ENCODE results near the gene SH3PXD2A. TPM values are rescaled to one million over a fixed set of nuclear protein-coding genes. Genes with fewer than 3 reads are reported as not detected.

Gene SH3PXD2A
- total and polyA plus RNA-seq, 8 donors: 3.9 to 16.4 (median 8.0) TPM

DNA sequence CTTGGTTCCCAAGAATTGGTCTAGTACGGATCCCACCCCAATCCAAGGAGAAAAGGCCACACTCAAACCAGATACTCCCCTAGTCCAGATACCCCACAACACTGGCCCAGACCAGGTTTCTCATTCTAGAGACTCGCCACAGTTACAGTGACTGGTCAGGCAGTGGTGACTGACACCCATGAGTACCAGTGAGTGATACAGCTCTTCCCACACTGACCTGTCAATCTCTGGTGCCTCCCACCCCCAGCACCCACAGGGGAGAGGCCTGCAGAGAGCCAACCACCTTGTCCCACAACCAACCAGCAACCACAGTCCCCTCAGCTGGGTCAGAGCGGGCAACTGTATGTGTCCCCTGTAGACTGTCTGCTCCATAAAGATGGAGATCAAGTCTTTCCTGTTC, 209.1 kb downstream of the SH3PXD2A start:
- intact Hi-C loops (cut with DNase I): no loop called here

GRCh38 chr10:103645141-103646054, 210.0 kb downstream of the SH3PXD2A start:
- Histone ChIP-seq H3K4me3 (no peak overlapping the region), H3K27ac (no peak overlapping the region), H3K36me3 (no peaks in the 10 kb centered on the region), H3K9me3 (no peaks in the 10 kb centered on the region), H3K27me3 (no peaks in the 10 kb centered on the region), H3K4me1 (no peaks in the 10 kb centered on the region)
- intact Hi-C loops (cut with DNase I): no loop called here
- 76 to 80% methylated on average over 12 of the region's 12 CpGs for WGBS, 2 donors
- no peak for FAIRE-seq
- peak in 3 of 4 donors; percentile 37 to 72 (median 52) for ATAC-seq
- TF ChIP-seq CTCF (IDR thresholded peaks at IDR 0.05): no peak
- peak in 4 of 6 donors; percentile 27 to 37 (median 36) for DNase-seq

More for the DNA sequence above, 209.1 kb downstream of the SH3PXD2A start:
- no peaks in the 10 kb centered on the region for H3K9me3 ChIP-seq
- 93 to 95% methylated on average over 3 of the region's 3 CpGs for WGBS, 2 donors
- H3K27ac ChIP-seq: no peak overlapping the region
- no peak for TF ChIP-seq CTCF (IDR thresholded peaks at IDR 0.05)
- no peaks in the 10 kb centered on the region for H3K27me3 ChIP-seq
- FAIRE-seq (no peak), ATAC-seq (no peak), DNase-seq (no peak)
- H3K4me3 ChIP-seq: no peak overlapping the region
- H3K36me3 ChIP-seq: no peaks in the 10 kb centered on the region
- H3K4me1 ChIP-seq: no peaks in the 10 kb centered on the region

DNA sequence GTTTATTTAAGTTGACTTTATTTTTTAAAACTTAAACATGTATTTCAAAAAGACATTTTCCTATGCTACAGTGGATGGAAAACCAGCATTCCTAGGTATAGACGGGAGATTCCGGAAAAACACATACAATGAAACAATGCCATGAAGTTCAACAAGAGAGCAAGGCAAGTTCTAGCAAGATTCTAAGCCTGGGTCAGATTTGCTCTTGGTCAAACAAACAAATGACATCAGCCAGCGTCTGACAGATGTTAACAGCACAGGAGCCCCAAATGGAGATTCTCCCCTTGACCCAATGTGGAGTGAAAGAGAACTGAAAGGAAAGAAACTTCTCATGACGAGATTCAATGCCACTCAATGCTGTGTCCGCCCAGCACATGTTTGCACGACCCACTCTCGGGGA, 212.0 kb downstream of the SH3PXD2A start:
- Histone ChIP-seq H3K9me3 (no peaks in the 10 kb centered on the region), H3K4me3 (no peak overlapping the region), H3K4me1 (peaks cover 0 to 1% (median 0%) of the 10 kb centered on the region in 3 donors), H3K27me3 (no peaks in the 10 kb centered on the region), H3K27ac (no peak overlapping the region), H3K36me3 (no peaks in the 10 kb centered on the region)
- whole genome bisulfite sequencing, 2 donors: 84 to 91% methylated on average over 7 of the region's 7 CpGs
- FAIRE-seq (no peak), DNase-seq (no peak), ATAC-seq (no peak)
- TF ChIP-seq CTCF (IDR thresholded peaks at IDR 0.05): no peak
- intact Hi-C loops (cut with DNase I): no loop called here

DNA sequence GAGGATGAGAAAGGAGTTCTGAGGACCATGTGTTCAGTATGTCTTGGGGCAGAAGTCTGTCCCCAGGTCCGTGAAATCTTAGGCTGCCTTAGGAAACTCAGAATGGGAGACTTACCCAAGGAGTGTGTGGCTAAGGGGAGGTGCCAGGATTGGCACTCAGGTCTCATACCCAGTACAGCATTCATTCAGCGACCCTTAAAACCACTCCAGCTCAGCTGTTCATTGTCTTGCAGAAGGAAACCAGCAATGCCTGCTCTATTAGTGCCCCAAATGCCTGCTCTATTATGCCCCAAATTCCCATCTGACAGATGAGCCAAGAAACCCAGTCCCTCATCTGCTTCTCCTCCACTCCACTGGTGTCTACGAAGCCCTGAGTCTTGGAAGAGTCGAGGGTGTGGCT, 214.1 kb downstream of the SH3PXD2A start:
- H3K4me3 ChIP-seq: no peak overlapping the region
- H3K36me3 ChIP-seq: no peaks in the 10 kb centered on the region
- DNase-seq (no peak), FAIRE-seq (no peak), ATAC-seq (no peak)
- H3K9me3 ChIP-seq: no peaks in the 10 kb centered on the region
- peaks cover 0 to 6% (median 6%) of the 10 kb centered on the region in 3 donors for H3K4me1 ChIP-seq
- TF ChIP-seq CTCF (IDR thresholded peaks at IDR 0.05): no peak
- WGBS, 2 donors: 73 to 78% methylated on average over 4 of the region's 4 CpGs
- intact Hi-C loops (cut with DNase I): no loop called here
- H3K27me3 ChIP-seq: no peaks in the 10 kb centered on the region
- H3K27ac ChIP-seq: no peak overlapping the region

Data from pancreas (tissue), 10 donors.